Fibroblast of peridontal ligament (primary cell): ENCODE results near the gene UBN1.

Experiments
- DNase-seq: peaks from one replicate; pipeline ENCODE4 v3.0.0-alpha.2; 2010; ENCODE audit errors: extremely low read depth

Gene UBN1, protein sequence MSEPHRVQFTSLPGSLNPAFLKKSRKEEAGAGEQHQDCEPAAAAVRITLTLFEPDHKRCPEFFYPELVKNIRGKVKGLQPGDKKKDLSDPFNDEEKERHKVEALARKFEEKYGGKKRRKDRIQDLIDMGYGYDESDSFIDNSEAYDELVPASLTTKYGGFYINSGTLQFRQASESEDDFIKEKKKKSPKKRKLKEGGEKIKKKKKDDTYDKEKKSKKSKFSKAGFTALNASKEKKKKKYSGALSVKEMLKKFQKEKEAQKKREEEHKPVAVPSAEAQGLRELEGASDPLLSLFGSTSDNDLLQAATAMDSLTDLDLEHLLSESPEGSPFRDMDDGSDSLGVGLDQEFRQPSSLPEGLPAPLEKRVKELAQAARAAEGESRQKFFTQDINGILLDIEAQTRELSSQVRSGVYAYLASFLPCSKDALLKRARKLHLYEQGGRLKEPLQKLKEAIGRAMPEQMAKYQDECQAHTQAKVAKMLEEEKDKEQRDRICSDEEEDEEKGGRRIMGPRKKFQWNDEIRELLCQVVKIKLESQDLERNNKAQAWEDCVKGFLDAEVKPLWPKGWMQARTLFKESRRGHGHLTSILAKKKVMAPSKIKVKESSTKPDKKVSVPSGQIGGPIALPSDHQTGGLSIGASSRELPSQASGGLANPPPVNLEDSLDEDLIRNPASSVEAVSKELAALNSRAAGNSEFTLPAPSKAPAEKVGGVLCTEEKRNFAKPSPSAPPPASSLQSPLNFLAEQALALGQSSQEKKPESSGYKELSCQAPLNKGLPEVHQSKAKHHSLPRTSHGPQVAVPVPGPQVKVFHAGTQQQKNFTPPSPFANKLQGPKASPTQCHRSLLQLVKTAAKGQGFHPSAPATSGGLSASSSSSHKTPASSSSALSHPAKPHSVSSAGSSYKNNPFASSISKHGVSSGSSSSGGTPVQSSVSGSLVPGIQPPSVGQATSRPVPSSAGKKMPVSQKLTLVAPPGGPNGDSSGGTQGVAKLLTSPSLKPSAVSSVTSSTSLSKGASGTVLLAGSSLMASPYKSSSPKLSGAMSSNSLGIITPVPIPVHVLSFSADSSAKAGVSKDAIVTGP (N-terminal part only)

GRCh38 chr16:4846901-4847773 lies at the start of gene UBN1, which contains the start of gene GLYR1:
UBN1 (plus strand) TSS chr16:4847481; CDS start chr16:4852918, 5,437 bp downstream.
GLYR1 (minus strand) TSS chr16:4847288; CDS start chr16:4847265, 23 bp downstream.
- DNase-seq, result peak; percentile 92

GRCh38 chr16:4797805-4798252 lies 49.5 kb upstream of the UBN1 start:
- DNase-seq, result no peak

- DNase-seq, result no peak
Measured at GRCh38 chr16:4798456-4798855, 48.8 kb upstream of the UBN1 start.

- DNase-seq, result no peak
Measured at GRCh38 chr16:4799171-4799855, 48.0 kb upstream of the UBN1 start.

- no peak for DNase-seq
Measured at GRCh38 chr16:4800290-4801041, 46.8 kb upstream of the UBN1 start.

- DNase-seq, result no peak
Measured at GRCh38 chr16:4801051-4801961, 46.0 kb upstream of the UBN1 start.

GRCh38 chr16:4801962-4802658 lies 45.2 kb upstream of the UBN1 start, which contains the start of gene ROGDI:
ROGDI (minus strand) TSS chr16:4802633; CDS start chr16:4802571, 62 bp downstream.
- DNase-seq, result peak; percentile 15

DNA sequence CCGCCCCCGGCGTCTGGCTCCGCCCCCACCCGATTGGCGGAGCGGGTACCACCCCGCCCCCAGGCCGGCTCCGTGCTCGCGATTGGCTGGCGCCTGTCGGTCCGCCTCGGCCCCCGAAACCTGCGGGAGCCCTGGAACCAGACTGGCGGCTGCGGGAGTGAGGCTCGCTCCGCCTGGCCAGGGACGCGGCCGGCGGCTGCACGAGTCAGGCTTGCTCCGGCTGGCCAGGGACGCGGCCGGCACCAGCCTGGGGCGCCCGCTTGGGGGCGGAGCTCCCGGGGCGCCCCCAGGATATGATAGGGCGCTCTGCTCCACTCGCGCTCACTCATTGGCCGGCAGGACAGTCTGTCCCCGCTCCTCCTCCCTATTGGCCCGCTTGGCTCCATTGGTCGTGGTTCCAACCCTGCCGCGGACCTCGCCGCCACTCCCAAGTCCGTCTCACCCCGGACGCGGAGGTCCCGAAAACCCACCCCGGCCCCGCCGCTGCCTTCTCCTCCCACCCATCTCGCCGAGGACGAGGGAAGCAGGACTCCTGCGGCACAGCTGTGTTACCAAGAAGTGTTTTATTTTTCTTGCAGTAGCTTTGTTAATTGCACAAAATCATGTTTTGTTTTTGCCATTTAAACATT lies 44.5 kb upstream of the UBN1 start:
- peak; percentile 84 for DNase-seq

GRCh38 chr16:4803401-4803844 lies 43.9 kb upstream of the UBN1 start:
- DNase-seq, result no peak

- no peak for DNase-seq
Measured at GRCh38 chr16:4803898-4804762, 43.2 kb upstream of the UBN1 start.

GRCh38 chr16:4805231-4805630 lies 42.0 kb upstream of the UBN1 start:
- DNase-seq, result no peak

- DNase-seq, result no peak
Measured at GRCh38 chr16:4806280-4806679, 41.0 kb upstream of the UBN1 start.

- no peak for DNase-seq
Measured at GRCh38 chr16:4811242-4811641, 36.0 kb upstream of the UBN1 start.

- DNase-seq, result no peak
Measured at GRCh38 chr16:4811773-4812172, 35.5 kb upstream of the UBN1 start.

- DNase-seq, result no peak
Measured at GRCh38 chr16:4813251-4814003, 33.9 kb upstream of the UBN1 start.

DNA sequence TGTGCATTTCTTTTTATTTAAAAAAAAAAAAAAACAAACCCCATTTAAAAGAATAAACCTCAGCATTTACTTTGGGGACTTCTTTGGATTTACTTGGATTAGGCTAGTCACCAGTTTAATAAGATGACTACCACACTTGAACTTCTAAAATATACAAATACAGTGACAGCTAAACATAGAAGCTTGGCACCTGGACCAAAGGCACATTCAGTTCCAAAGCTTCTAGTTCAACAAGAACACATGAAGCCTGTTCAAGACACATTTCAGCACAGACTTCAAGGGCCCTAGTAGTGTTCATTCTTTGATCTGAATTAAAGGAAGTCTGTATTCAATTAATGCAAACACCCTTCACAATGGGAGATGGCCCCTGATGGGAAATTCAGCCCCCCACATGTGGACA lies 33.2 kb upstream of the UBN1 start:
- DNase-seq, result no peak
